K562 (cell line): ENCODE results near the gene PPHLN1. TPM values are rescaled to one million over a fixed set of nuclear protein-coding genes. Genes with fewer than 3 reads are reported as not detected.

Source experiments
- ATAC-seq: fragments of 200-7000 bp; cut with Tn5 transposase; 3 replicates; pipeline ENCODE4 v1.9.1; 2020; ENCODE audit warnings: moderate library complexity
- BruUV-seq: library from RNA; stranded (reverse); fragments of 400-500 nt; replicated peaks from 2 replicates; lab custom pipeline; 2021; lab: Mats Ljungman, UMichigan
- CTCF ChIA-PET: fragments of 300-600 bp; formaldehyde crosslinking; extraction: SDS; loops from one replicate; lab custom pipeline; 2021; ENCODE audit warnings: low intra/inter-chr PET ratio; lab: Yijun Ruan, JAX
- POLR2A ChIA-PET: fragments of 300-600, 350-650 bp; sonication (Branson Sonifier 250); formaldehyde crosslinking; extraction: SDS; loops from one replicate; lab custom pipeline; 2021; ENCODE audit warnings: antibody characterized with exemption, inconsistent platforms; lab: Yijun Ruan, JAX
- DNase-seq, 4 experiments: peaks; one replicate each; pipeline versions ENCODE4 v3.0.0 to v3.0.0-alpha.2; 2011 to 2018; ENCODE audit warnings: low spot score in 3 of 4, mixed read lengths in 3 of 4; ENCODE audit errors: extremely low read depth in 1 of 4
- FAIRE-seq: peaks from 2 replicates; lab custom pipeline; 2011; peaks lifted over from hg19 to GRCh38; lab: Jason Lieb, UNC
- H2AFZ ChIP-seq: 2 replicates; pipeline ENCODE4 v1.6.0; 2011; ENCODE audit warnings: low read depth, low read length, control low read depth, inconsistent platforms
- H3K27ac ChIP-seq: fragments of 200-600 bp; 3 replicates; pipeline ENCODE4 v1.8.0; 2011; ENCODE audit warnings: low read depth, mild to moderate bottlenecking, control low read depth, inconsistent platforms, low read length, moderate library complexity, mixed read lengths; ENCODE audit errors: extremely low read depth
- H3K27me3 ChIP-seq, 2 experiments: fragments of 300-600 bp in 1 of 2; 2 replicates in 1 of 2; 3 replicates in 1 of 2; pipeline versions ENCODE4 v1.6.0 to v1.8.0; 2011; ENCODE audit warnings: inconsistent platforms in 2 of 2, low read length in 2 of 2, mild to moderate bottlenecking in 1 of 2, mixed read lengths in 1 of 2, moderate library complexity in 1 of 2; ENCODE audit not compliant: control insufficient read depth in 2 of 2, insufficient read depth in 2 of 2
- H3K36me3 ChIP-seq: fragments of 300-600 bp; 3 replicates; pipeline ENCODE4 v1.8.0; 2011; ENCODE audit warnings: mild to moderate bottlenecking, low read length, inconsistent platforms; ENCODE audit not compliant: control insufficient read depth, insufficient read depth
- H3K4me1 ChIP-seq, 2 experiments: fragments of 200-600 bp in 1 of 2; replicated peaks in 1 of 2; 2 replicates in 1 of 2; 3 replicates in 1 of 2; pipeline versions ENCODE4 v1.5.1 to v1.8.0; 2011; ENCODE audit warnings: inconsistent platforms in 2 of 2, low read length in 2 of 2, mild to moderate bottlenecking in 1 of 2, mixed read lengths in 1 of 2, moderate library complexity in 1 of 2; ENCODE audit not compliant: control insufficient read depth in 2 of 2, insufficient read depth in 2 of 2
- H3K4me2 ChIP-seq: 2 replicates; pipeline ENCODE4 v1.6.1; 2011; ENCODE audit warnings: low read length, control low read depth, inconsistent platforms, mixed read lengths; ENCODE audit not compliant: insufficient read depth
- H3K4me3 ChIP-seq: fragments of 200-600 bp; sonication (generic), shearing (Covaris generic); 2 replicates; pipeline ENCODE4 v1.5.1; 2016; ENCODE audit warnings: control low read depth, inconsistent platforms
- H3K79me2 ChIP-seq: fragments of 200-600 bp; 3 replicates; pipeline ENCODE4 v1.8.0; 2011; ENCODE audit warnings: low read length, inconsistent platforms; ENCODE audit not compliant: control insufficient read depth, insufficient read depth
- H3K9ac ChIP-seq, 2 experiments: 2 replicates each; pipeline versions ENCODE4 v1.6.0 to v1.6.1; 2011; ENCODE audit warnings: low read depth in 2 of 2, low read length in 2 of 2, control low read depth in 1 of 2, inconsistent platforms in 1 of 2, mild to moderate bottlenecking in 1 of 2, mixed read lengths in 1 of 2; ENCODE audit not compliant: insufficient read depth in 1 of 2
- H3K9me1 ChIP-seq: one replicate; pipeline ENCODE4 v1.6.0; 2011; ENCODE audit warnings: inconsistent platforms, mild to moderate bottlenecking, low read length, moderate library complexity; ENCODE audit not compliant: control insufficient read depth, insufficient read depth
- H3K9me3 ChIP-seq: replicated peaks from 2 replicates; pipeline ENCODE4 v1.5.1; 2011; ENCODE audit warnings: low read depth, low read length, inconsistent platforms; ENCODE audit not compliant: control insufficient read depth, insufficient read depth
- H4K20me1 ChIP-seq: replicated peaks from 2 replicates; pipeline ENCODE4 v1.6.1; 2011; ENCODE audit warnings: low read length, inconsistent platforms, mixed read lengths; ENCODE audit not compliant: control insufficient read depth, insufficient read depth
- HNRNPH1 ChIP-seq: fragments of 200-400 bp; formaldehyde crosslinking; optimal IDR thresholded peaks from 2 replicates; pipeline ENCODE3; 2017; ENCODE audit warnings: low read depth, mild to moderate bottlenecking, low read length, moderate library complexity
- MITF ChIP-seq: IDR thresholded peaks from 2 replicates; pipeline ENCODE4 v1.6.1; 2014; ENCODE audit warnings: antibody characterized with exemption
- PKNOX1 ChIP-seq: fragments of 450-650 bp; IDR thresholded peaks from 2 replicates; pipeline ENCODE4 v1.6.1; 2016
- WGBS: fragments of 100-300 bp; shearing (Covaris generic); methylation state at CpG from one replicate; pipeline ENCODE4 v1.1.6; 2016; ENCODE audit warnings: low coverage, mixed read lengths; ENCODE audit not compliant: insufficient coverage; ENCODE audit errors: missing lambda C conversion rate; 5-methylcytosine and 5-hydroxymethylcytosine counted together
- in situ Hi-C: fragments of 300-500 bp; cut with MboI; formaldehyde crosslinking; loops from 4 replicates; pipeline ENCODE4 v1.15.0; 2018; ENCODE audit warnings: inconsistent platforms, mixed read lengths
- intact Hi-C: fragments of 100-400 bp; cut with micrococcal nuclease; formaldehyde crosslinking; loops from 2 replicates; pipeline ENCODE4 v1.14.2; 2022
- polyA plus RNA-seq, 8 experiments: library from polyadenylated mRNA; depleted of rRNA in 4 of 8; stranded (reverse) in 5 of 8; unstranded in 3 of 8; fragments of >200 nt; fragmentation: Nextera tagmentation in 2 of 8; fragmentation: Illumina TruSeq in 1 of 8; extraction: Ambion mirVana in 2 of 8; extraction: Trizol in 1 of 8; gene quantifications; 2 replicates each; pipeline versions ENCODE4 v1.2.1 to v1.2.3, GENCODE V29; 2011 to 2014; ENCODE audit warnings: inconsistent platforms in 1 of 8, missing spikeins in 1 of 8
- total RNA-seq, 7 experiments: library from RNA; depleted of rRNA in 6 of 7; stranded (reverse); fragments of >200 nt in 6 of 7; fragmentation: Illumina TruSeq in 2 of 7; extraction: Trizol in 2 of 7; gene quantifications; 2 replicates each; pipeline versions ENCODE4 v1.2.1 to v1.2.3, GENCODE V29; 2011 to 2021; ENCODE audit warnings: low replicate concordance in 1 of 7

Gene PPHLN1
- total and polyA plus RNA-seq, 9 of the 15 experiments (the other 6 are each of a cell fraction or from before 2014, with no cell fraction given), result 66.3 to 112 (median 93.6) TPM

GRCh38 chr12:42432517-42433140 is 106.7 kb downstream of the PPHLN1 start:
- no peak for TF ChIP-seq HNRNPH1
- TF ChIP-seq PKNOX1, result peak; percentile 48; the same call in 1 of the 2 replicates
- no peak for TF ChIP-seq MITF
- TF ChIP-seq, all 486 proteins: peak for 1
- Histone ChIP-seq H4K20me1 (no peaks in the 10 kb centered on the region), H3K4me2 (no peak overlapping the region), H3K4me1 (peaks cover 0 to 9% of the 10 kb centered on the region in 2 experiments; a peak in 2 of 5 replicates), H3K36me3 (peaks cover 10% of the 10 kb centered on the region; the same call in 1 of the 3 replicates), H3K4me3 (no peak overlapping the region), H3K9me1 (no peaks in the 10 kb centered on the region), H2AFZ (no peak overlapping the region), H3K9ac (no peak overlapping the region), H3K27ac (no peak overlapping the region), H3K79me2 (no peaks in the 10 kb centered on the region), H3K27me3 (no peaks in the 10 kb centered on the region), H3K9me3 (no peaks in the 10 kb centered on the region)
- FAIRE-seq, result no peak
- no TSS peak for BruUV-seq
- 77% methylated on average over 5 of the region's 5 CpGs for WGBS
- ChIA-PET POLR2A (no interaction called here), CTCF (interaction anchor here (0.7 kb wide), 1 partner anchor 15 kb away, joined by 3 read pairs; no protein-coding TSS in a partner anchor)
- no peak for DNase-seq
- in situ Hi-C loops, result no loop called here
- intact Hi-C loops, result no loop called here
- ATAC-seq, result no peak
